H1 (cell line): ENCODE data around the gene NDNF. TPM values are rescaled to one million over a fixed set of nuclear protein-coding genes. Genes with fewer than 3 reads are reported as not detected.

Experiments
- polyA plus RNA-seq, 7 experiments: library from polyadenylated mRNA; depleted of rRNA in 3 of 7; stranded (reverse) in 5 of 7; unstranded in 2 of 7; fragments of >200 nt in 5 of 7; fragments of 200-250 nt in 2 of 7; gene quantifications; 1 replicate in 5 of 7; 2 replicates in 1 of 7; 4 replicates in 1 of 7; pipeline versions ENCODE4 v1.2.1 to v1.2.3, GENCODE V29; 2011 to 2013; ENCODE audit warnings: missing spikeins in 2 of 7, mixed read lengths in 2 of 7
- total RNA-seq: library from RNA; stranded (reverse); fragmentation: NEBNext Ultra II Directional; extraction: Animal tissue kit (Norgen Biotek cat#: 25700); gene quantifications from 2 replicates; pipeline ENCODE4 v1.2.1, GENCODE V29; 2021
- TF ChIP-seq, protein P1 (sequence below): IDR thresholded peaks from 2 replicates; pipeline ENCODE4 v1.6.1; 2012; ENCODE audit warnings: inconsistent platforms

Gene NDNF
- total and polyA plus RNA-seq, 2 of the 8 experiments (the other 6 are each of a cell fraction or from before 2014, with no cell fraction given): 0.70 to 1.6 TPM

DNA sequence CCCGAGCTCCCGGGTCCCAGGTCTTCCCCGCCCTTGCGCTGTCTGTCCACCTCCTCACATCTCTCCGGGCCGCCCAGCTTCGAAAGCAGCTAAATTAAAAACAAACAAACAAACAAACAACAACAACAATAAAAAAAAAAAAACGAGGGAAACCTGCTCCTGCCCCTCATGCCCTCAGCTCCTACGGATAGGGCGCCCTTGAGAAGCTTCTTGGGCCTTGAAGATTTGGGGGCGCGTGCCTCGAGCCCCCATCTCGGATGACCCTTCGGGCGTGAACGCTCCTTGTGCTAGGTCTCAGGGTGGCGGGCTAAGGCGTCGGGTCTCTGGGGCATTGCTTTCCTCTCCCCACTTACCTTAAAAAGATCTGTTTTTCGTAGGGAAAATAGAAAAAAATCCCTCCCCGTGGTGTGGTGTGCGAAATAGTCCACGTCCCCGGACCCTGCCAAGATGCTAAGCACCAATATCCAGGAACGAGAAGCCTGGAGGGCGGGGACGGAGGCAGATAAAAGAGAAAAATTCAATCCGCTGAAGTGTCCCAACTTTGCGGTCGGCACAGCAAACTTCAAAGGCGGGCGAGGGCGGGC, 603 bp downstream of the NDNF start (continued):
- TF ChIP-seq, protein P1, sequence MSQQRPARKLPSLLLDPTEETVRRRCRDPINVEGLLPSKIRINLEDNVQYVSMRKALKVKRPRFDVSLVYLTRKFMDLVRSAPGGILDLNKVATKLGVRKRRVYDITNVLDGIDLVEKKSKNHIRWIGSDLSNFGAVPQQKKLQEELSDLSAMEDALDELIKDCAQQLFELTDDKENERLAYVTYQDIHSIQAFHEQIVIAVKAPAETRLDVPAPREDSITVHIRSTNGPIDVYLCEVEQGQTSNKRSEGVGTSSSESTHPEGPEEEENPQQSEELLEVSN: peak; percentile 71; the same call in 1 of the 2 replicates
